Aorta (tissue), 5 donors: ENCODE results near the gene SEMA4C. TPM values are rescaled to one million over a fixed set of nuclear protein-coding genes. Genes with fewer than 3 reads are reported as not detected.
A peak's percentile ranks its signal among the peaks of the same experiment; 100 is the strongest.

ENCODE experiments used
- ATAC-seq: fragments of 200-7000 bp; cut with Tn5 transposase; one replicate; pipeline ENCODE4 v1.9.1; 2022; ENCODE audit warnings: moderate library complexity; ENCODE audit not compliant: low FRiP score
- DNase-seq, 2 donors: peaks; one replicate each; pipeline ENCODE4 v3.0.0-alpha.2; 2020
- H3K27ac ChIP-seq, 2 donors: one replicate each; pipeline ENCODE4 v1.5.1; 2013; ENCODE audit warnings: low read length in 2 of 2, mild to moderate bottlenecking in 2 of 2, moderate library complexity in 2 of 2, control low read depth in 1 of 2, inconsistent platforms in 1 of 2, low read depth in 1 of 2
- H3K27me3 ChIP-seq, 2 donors: one replicate each; pipeline ENCODE4 v1.6.1; 2013; ENCODE audit warnings: control low read depth in 1 of 2, low read length in 1 of 2, mild to moderate bottlenecking in 1 of 2, moderate library complexity in 1 of 2; ENCODE audit not compliant: insufficient read depth in 2 of 2, control insufficient read depth in 1 of 2
- H3K36me3 ChIP-seq, 2 donors: one replicate each; pipeline ENCODE4 v1.6.1; 2013; ENCODE audit warnings: control low read depth in 1 of 2, low read length in 1 of 2, mild to moderate bottlenecking in 1 of 2; ENCODE audit not compliant: insufficient read depth in 2 of 2, control insufficient read depth in 1 of 2
- H3K4me1 ChIP-seq, 2 donors: one replicate each; pipeline ENCODE4 v1.6.1; 2013; ENCODE audit warnings: low read length in 2 of 2, control low read depth in 1 of 2, mild to moderate bottlenecking in 1 of 2, moderate library complexity in 1 of 2; ENCODE audit not compliant: insufficient read depth in 2 of 2, control insufficient read depth in 1 of 2
- H3K4me3 ChIP-seq, 2 donors: one replicate each; pipeline ENCODE4 v1.5.1; 2013; ENCODE audit warnings: low read length in 2 of 2, control low read depth in 1 of 2, mild to moderate bottlenecking in 1 of 2
- H3K9me3 ChIP-seq: one replicate; pipeline ENCODE4 v1.6.1; 2013; ENCODE audit warnings: mild to moderate bottlenecking, low read length; ENCODE audit not compliant: control insufficient read depth
- WGBS, 2 donors: extraction: QIAGEN DNeasy Blood & Tissue Kit; methylation state at CpG; one replicate each; pipeline ENCODE4 v1.1.7; 2013; 5-methylcytosine and 5-hydroxymethylcytosine counted together
- intact Hi-C, 2 donors: fragments of 100-400 bp; cut with DNase I; formaldehyde crosslinking; loops; one replicate each; pipeline versions ENCODE4 v1.14.2 to v1.15.0; 2022
- long read RNA-seq, 2 donors: library from polyadenylated mRNA; unstranded; transcript quantifications; one replicate each; pipeline ENCODE4 v2.0.0, GENCODE V29; 2020 to 2021
- polyA plus RNA-seq, 2 donors: library from polyadenylated mRNA; stranded (reverse); fragments of 200-250 nt; gene quantifications; one replicate each; pipeline ENCODE4 v1.2.3, GENCODE V29; 2013
- total RNA-seq, 2 donors: library from RNA; stranded (reverse); fragmentation: NEBNext Ultra II Directional; extraction: Animal tissue kit (Norgen Biotek cat#: 25700); gene quantifications; one replicate each; pipeline ENCODE4 v1.2.1, GENCODE V29; 2021
- donor health status: healthy with polysubstance abuse.
- donor health status: Bipolar disorder and iron deficiency.
- donor health status: DM: no; HTN: no; CAD: no.
- donor health status: DM: no; HTN: no; CAD: no.
- donor health status: DM: yes; HTN: yes; CAD: no.

Gene SEMA4C
- total RNA-seq, result 10 to 100 TPM; 49.6 to 55.6 TPM
- polyA plus RNA-seq, result 10 to 100 TPM in 1 of 2 donors, 1 to 10 TPM in 1; 6.1 to 38.8 TPM
- long read RNA-seq, donor 1, partial matches to known transcripts, result 9 of 26 reads
- long read RNA-seq, donor 1, other reads (novel, unspliced or antisense), result 17 of 26 reads
- long read RNA-seq, donor 2, partial matches to known transcripts, result 7 of 16 reads
- long read RNA-seq, donor 2, other reads (novel, unspliced or antisense), result 6 of 16 reads

GRCh38 chr2:96869822-96870625 lies at the start of gene SEMA4C:
SEMA4C (minus strand) TSS chr2:96870080; CDS start chr2:96867886, 2,194 bp downstream.
- H3K4me1 ChIP-seq, result no peaks in the 10 kb centered on the region
- peak; percentile 71 for ATAC-seq
- no peaks in the 10 kb centered on the region for H3K27me3 ChIP-seq
- peak within 1 kb of the TSS; percentile 85 to 96 for H3K27ac ChIP-seq
- peaks cover 0 to 4% of the 10 kb centered on the region in 2 donors for H3K36me3 ChIP-seq
- peak within 1 kb of the TSS; percentile 89 to 96 for H3K4me3 ChIP-seq
- intact Hi-C loops, result loop anchor here (1.0 to 2.0 kb wide), 2 partner anchors 17 to 37 kb away; no protein-coding TSS in a partner anchor
- 0 to 1% methylated on average over 33 to 93 of the region's 93 CpGs for WGBS, 2 donors
- no peaks in the 10 kb centered on the region for H3K9me3 ChIP-seq
- peak; percentile 78 to 91 for DNase-seq

GRCh38 chr2:96918754-96919550 lies 49.1 kb upstream of the SEMA4C start:
- Histone ChIP-seq H3K36me3 (no peaks in the 10 kb centered on the region), H3K27ac (no peak overlapping the region), H3K9me3 (peaks cover 1% of the 10 kb centered on the region), H3K4me1 (no peaks in the 10 kb centered on the region), H3K27me3 (no peaks in the 10 kb centered on the region), H3K4me3 (no peak overlapping the region)
- ATAC-seq (no peak), DNase-seq (peak in 1 of 2 donors; percentile 11)
- intact Hi-C loops, result no loop called here
- 92 to 93% methylated on average over 19 of the region's 19 CpGs for WGBS, 2 donors

GRCh38 chr2:96918092-96918753 lies 48.3 kb upstream of the SEMA4C start:
- no peak for ATAC-seq
- no peak for DNase-seq
- no peaks in the 10 kb centered on the region for H3K4me1 ChIP-seq
- no peaks in the 10 kb centered on the region for H3K36me3 ChIP-seq
- H3K27ac ChIP-seq, result no peak overlapping the region
- no peak overlapping the region for H3K4me3 ChIP-seq
- peaks cover 1% of the 10 kb centered on the region for H3K9me3 ChIP-seq
- no peaks in the 10 kb centered on the region for H3K27me3 ChIP-seq
- intact Hi-C loops, result no loop called here

- Histone ChIP-seq H3K27ac (no peak overlapping the region), H3K4me3 (no peak overlapping the region), H3K36me3 (no peaks in the 10 kb centered on the region), H3K9me3 (peaks cover 1% of the 10 kb centered on the region), H3K27me3 (no peaks in the 10 kb centered on the region), H3K4me1 (no peaks in the 10 kb centered on the region)
- intact Hi-C loops, result no loop called here
- no peak for ATAC-seq
- WGBS, 2 donors, result 86 to 88% methylated on average over 22 of the region's 22 CpGs
- DNase-seq, result no peak
Observed at GRCh38 chr2:96916646-96917543, 47.0 kb upstream of the SEMA4C start.

- intact Hi-C loops, result no loop called here
Observed at GRCh38 chr2:96916156-96916630, 46.3 kb upstream of the SEMA4C start.

GRCh38 chr2:96914332-96914731 lies 44.5 kb upstream of the SEMA4C start:
- WGBS, 2 donors, result 82 to 84% methylated on average over 5 of the region's 5 CpGs
- Histone ChIP-seq H3K27ac (no peak overlapping the region), H3K9me3 (peaks cover 1% of the 10 kb centered on the region), H3K4me1 (no peaks in the 10 kb centered on the region), H3K4me3 (no peak overlapping the region), H3K27me3 (no peaks in the 10 kb centered on the region), H3K36me3 (no peaks in the 10 kb centered on the region)
- peak; percentile 39 for ATAC-seq
- no peak for DNase-seq
- intact Hi-C loops, result no loop called here

More at GRCh38 chr2:96916156-96916630, 46.3 kb upstream of the SEMA4C start:
- DNase-seq, result no peak
- H3K4me3 ChIP-seq, result no peak overlapping the region
- H3K36me3 ChIP-seq, result no peaks in the 10 kb centered on the region
- no peak for ATAC-seq
- WGBS, 2 donors, result 63 to 64% methylated on average over 10 of the region's 10 CpGs
- peaks cover 1% of the 10 kb centered on the region for H3K9me3 ChIP-seq
- no peak overlapping the region for H3K27ac ChIP-seq
- no peaks in the 10 kb centered on the region for H3K27me3 ChIP-seq
- no peaks in the 10 kb centered on the region for H3K4me1 ChIP-seq

GRCh38 chr2:96913398-96914202 lies 43.7 kb upstream of the SEMA4C start:
- no peaks in the 10 kb centered on the region for H3K4me1 ChIP-seq
- intact Hi-C loops, result no loop called here
- no peak for DNase-seq
- H3K27me3 ChIP-seq, result no peaks in the 10 kb centered on the region
- no peak overlapping the region for H3K27ac ChIP-seq
- peaks cover 1% of the 10 kb centered on the region for H3K9me3 ChIP-seq
- H3K4me3 ChIP-seq, result no peak overlapping the region
- no peaks in the 10 kb centered on the region for H3K36me3 ChIP-seq
- no peak for ATAC-seq
- WGBS, 2 donors, result 85 to 88% methylated on average over 20 of the region's 20 CpGs
